NCI-H345 treated with DMSO at 0.1 percent for 48 hours (cell line): Measurements from ENCODE around the gene ABCC3.

Experiments
- DNase-seq: peaks from one replicate; lab custom pipeline; 2025; ENCODE audit not compliant: unreplicated experiment; lab: John Stamatoyannopoulos, UW

The ABCC3 gene

GRCh38 chr17:50634224-50634914 lies at the start of gene ABCC3:
TSS of gene ABCC3 (plus strand) at chr17:50634881. CDS start at chr17:50634937, 56 bp downstream.
- DNase-seq: no peak

- no peak for DNase-seq
These were observed 49.3 kb upstream of the ABCC3 start for GRCh38 chr17:50585346-50585745.

- no peak for DNase-seq
These were observed 48.8 kb upstream of the ABCC3 start for GRCh38 chr17:50585891-50586290.

GRCh38 chr17:50586421-50587247 lies 48.0 kb upstream of the ABCC3 start:
- DNase-seq: no peak

- no peak for DNase-seq
These were observed 47.1 kb upstream of the ABCC3 start for GRCh38 chr17:50587571-50587970.

GRCh38 chr17:50588391-50589049 lies 46.2 kb upstream of the ABCC3 start:
- DNase-seq: no peak

- no peak for DNase-seq
These were observed 45.5 kb upstream of the ABCC3 start for GRCh38 chr17:50589095-50589705.

- DNase-seq: no peak
These were observed 43.5 kb upstream of the ABCC3 start for GRCh38 chr17:50590946-50591737.

GRCh38 chr17:50593321-50593720 lies 41.4 kb upstream of the ABCC3 start:
- peak; percentile 35 for DNase-seq

GRCh38 chr17:50594128-50594823 lies 40.4 kb upstream of the ABCC3 start:
- DNase-seq: no peak

GRCh38 chr17:50594892-50595291 lies 39.8 kb upstream of the ABCC3 start:
- no peak for DNase-seq

GRCh38 chr17:50596191-50597037 lies 38.3 kb upstream of the ABCC3 start:
- DNase-seq: no peak

GRCh38 chr17:50598487-50598886 lies 36.2 kb upstream of the ABCC3 start:
- DNase-seq: no peak

GRCh38 chr17:50599606-50600005 lies 35.1 kb upstream of the ABCC3 start:
- DNase-seq: no peak

- DNase-seq: no peak
These were observed 32.8 kb upstream of the ABCC3 start for GRCh38 chr17:50601823-50602375.

- no peak for DNase-seq
These were observed 31.8 kb upstream of the ABCC3 start for GRCh38 chr17:50602836-50603235.

- no peak for DNase-seq
These were observed 31.3 kb upstream of the ABCC3 start for GRCh38 chr17:50603340-50603739.

- DNase-seq: no peak
These were observed 30.2 kb upstream of the ABCC3 start for GRCh38 chr17:50604513-50604912.

- no peak for DNase-seq
These were observed 29.3 kb upstream of the ABCC3 start for GRCh38 chr17:50605429-50605828.
